Activated T-cell treated with anti-CD3 and anti-CD28 coated beads, Interleukin-2, amount 50 U/mL, for 1 hour (primary cell): ENCODE results near the gene GRAMD4.

Experiments used
- DNase-seq: peaks from one replicate; pipeline ENCODE4 v3.0.0-alpha.2; 2020

The GRAMD4 gene

DNA sequence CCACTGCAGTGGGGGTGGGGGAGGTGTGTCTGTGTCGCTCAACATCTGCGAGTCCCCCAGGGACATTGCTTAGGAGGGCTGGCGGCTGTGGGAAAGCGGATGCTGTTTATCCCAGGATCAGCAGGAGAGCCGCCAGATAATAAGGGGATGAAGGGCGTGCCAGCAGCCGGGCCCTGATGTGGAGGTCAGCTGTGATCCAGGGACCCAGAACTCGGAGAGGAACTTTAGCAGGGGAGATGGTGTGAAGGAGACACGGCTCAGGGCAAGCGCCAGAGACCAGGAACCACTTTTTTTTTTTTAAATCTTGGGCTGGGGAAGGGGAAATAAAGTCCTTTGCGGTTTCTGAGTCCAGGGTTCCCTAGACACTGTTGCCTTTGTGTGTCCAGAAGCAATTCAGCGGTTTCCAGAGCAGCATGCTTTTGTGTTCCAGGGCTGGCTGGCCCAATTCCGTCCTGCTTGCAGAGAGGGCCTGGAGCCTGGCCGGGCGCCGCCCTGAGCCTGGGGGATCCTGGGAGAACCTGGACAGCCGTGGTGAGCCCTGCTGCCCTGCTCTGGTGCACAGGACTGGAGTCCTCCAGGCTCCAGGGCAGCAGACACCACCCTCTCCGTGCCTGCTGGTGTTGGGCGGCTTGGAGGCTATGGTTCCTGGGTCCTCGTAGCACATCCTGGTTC is at the start of gene GRAMD4:
Gene GRAMD4 (plus strand): TSS at position 557 of the 672 bp plus-strand sequence. CDS start 6,414 bp downstream, outside the sequence.
- no peak for DNase-seq

DNA sequence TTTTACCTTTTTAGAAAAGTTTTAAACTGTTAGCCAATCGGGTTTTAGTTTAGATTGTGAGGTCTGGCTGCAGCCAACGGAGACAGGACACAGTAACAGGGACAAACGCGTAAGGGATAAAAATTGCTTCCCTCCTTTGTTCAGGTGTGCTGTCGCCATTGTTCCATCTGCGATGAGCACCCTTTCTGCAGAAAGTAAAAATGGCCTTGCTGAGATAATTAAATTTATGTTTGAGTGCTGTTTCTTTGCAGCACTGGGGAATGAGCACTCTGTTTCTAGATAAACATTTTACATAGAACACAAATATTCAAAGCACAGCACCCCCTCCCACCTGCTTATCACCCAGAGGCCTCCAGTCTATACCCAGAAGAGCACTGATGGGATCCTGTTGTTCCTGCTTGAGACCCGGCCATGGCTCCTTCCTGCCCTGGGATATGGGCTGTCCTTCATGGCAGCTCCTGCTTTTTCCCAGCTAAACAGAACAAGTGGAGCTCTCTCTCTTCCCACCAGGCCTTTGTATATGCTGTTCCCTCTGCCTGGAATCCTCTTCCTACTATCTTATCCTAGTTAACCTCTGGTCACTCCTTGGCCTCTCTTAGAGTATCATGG is 48.4 kb upstream of the GRAMD4 start:
- no peak for DNase-seq

- no peak for DNase-seq
Observed at GRCh38 chr22:46572911-46573780, 47.0 kb upstream of the GRAMD4 start.

- DNase-seq, result no peak
Observed at GRCh38 chr22:46573781-46574437, 46.3 kb upstream of the GRAMD4 start.

DNA sequence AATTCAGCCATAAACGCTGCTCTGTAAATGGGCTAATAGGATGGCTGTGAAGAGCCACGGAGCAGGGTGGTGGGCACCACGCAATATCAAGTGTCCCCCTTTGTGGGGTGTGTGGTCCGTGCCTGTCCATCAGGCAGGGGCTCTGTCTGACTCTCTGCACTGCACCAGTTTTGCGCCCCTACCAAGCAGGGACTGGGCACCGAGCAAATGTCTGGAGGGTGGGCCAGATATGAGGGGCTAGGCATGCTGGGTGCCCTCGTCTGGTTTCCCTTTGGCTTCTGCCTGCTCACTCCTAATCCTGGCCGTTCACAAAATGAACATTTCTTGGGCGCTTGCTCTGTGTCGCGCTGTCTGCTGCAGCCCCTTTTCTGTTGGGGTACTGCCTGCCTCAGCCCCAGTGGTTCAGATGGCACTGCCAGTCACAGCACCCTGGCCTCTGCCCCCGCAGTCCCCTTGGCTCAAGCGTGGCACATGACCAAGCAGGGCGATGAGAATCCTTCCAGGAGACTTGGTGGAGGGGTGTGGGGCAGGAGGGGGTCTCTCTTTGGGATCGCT is 45.7 kb upstream of the GRAMD4 start:
- no peak for DNase-seq

GRCh38 chr22:46574993-46575910 is 44.9 kb upstream of the GRAMD4 start:
- no peak for DNase-seq

GRCh38 chr22:46575911-46576555 is 44.2 kb upstream of the GRAMD4 start:
- DNase-seq, result no peak

DNA sequence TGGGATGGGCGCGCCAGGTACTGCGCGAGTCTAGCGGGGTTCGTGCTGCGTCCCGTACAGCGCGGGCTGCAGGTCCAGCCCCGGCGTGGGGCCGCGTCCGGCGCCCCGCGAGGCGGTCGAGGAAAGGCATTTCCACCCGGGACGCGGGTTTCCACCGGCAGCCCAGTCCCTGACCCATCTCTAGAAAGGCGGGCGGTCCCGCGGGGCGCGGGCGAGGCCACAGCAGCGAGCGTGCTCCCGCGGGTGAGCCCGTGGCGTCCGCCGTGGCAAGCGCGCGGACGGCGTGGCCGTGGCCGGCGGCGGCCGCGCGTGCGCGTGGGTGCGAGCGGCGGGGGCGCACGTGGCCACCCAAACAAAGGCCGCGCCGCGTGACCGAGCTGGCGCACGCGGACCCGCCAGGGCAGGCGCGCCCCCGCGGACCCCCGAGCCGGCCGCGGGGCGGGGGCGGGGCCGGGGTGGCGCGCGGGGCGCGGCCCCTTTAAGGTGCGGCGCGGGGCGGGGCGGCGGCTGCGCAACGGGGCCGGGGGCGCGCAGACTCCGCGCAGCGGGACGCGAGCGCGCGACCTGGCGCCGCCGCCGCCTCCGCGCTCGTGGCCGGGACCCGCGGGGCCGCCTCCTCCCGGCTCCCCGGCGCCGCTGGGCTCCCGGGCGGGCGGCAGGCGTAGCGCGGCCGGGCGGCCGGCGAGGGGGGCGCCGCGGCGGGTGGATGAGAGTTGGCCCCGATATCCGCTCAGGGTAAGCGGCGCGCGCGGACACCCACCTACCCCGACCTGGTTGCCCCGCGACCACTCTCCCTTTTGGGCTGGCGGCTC is 43.4 kb upstream of the GRAMD4 start:
- DNase-seq, result peak; percentile 77

GRCh38 chr22:46577368-46578249 is 42.6 kb upstream of the GRAMD4 start:
- DNase-seq, result peak; percentile 47

DNA sequence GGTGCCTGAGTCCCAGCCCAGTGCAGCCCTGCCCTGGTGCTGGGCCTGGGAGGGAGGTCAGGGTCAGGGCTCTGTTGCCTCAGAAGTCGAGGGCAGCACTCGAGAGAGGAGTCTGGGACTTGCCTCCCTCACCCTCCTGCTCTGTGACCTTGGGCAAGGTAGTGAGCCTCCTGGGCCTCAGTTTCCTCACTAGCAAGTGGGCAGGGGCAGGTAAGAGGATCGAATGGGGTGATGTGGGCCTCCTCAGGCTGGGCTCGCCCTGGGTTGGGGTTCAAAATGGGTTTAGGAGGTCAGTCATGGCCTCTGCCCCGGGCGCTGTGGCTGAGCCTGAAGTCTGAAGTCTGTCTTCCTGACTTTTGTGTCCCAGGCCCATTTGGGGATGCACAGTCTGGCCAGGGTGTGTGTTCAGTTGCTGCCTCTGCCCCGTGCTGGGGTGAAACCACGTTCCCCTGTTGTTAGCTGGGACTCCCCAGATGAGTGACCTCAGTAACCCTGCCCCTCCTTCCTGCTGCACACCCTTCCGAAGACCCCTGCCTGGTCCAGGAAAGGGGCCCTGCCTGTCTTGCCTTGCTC is 41.8 kb upstream of the GRAMD4 start:
- no peak for DNase-seq

DNA sequence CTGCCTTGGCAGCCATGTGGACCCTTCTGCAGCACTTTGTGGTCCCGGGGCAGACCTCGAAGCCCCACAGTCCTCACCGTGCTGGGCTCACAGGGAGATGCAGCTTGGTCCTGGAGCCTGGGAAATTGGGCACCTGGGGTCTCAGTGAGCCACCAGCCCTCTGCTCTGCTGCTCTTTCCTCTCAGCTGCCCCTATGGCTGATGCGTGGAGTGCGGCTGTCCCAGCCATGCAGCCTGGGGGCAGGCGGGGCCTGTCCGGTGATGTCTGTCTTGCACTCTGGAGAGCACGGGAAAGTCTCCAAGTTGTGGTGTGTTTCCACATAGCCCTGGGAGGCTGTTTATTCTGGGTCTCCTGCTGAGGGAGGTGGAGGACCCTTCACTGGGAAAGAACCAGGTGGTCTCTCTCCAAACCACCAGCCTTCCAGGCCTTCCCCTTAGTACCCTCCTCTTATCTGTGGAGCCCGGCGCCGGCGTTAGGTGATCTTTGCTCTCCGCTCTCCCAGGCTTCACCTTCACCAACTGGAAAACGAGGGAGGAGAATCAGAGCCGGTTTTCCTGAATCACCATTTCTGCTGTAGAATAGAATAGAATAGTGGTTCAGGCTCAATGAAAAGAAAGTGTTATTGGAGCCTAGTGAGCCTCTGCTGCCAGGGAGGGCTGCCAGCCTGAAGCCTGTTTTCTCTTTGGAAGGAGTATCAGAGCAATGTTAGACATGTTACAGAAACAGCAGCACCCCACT is 41.2 kb upstream of the GRAMD4 start:
- no peak for DNase-seq

DNA sequence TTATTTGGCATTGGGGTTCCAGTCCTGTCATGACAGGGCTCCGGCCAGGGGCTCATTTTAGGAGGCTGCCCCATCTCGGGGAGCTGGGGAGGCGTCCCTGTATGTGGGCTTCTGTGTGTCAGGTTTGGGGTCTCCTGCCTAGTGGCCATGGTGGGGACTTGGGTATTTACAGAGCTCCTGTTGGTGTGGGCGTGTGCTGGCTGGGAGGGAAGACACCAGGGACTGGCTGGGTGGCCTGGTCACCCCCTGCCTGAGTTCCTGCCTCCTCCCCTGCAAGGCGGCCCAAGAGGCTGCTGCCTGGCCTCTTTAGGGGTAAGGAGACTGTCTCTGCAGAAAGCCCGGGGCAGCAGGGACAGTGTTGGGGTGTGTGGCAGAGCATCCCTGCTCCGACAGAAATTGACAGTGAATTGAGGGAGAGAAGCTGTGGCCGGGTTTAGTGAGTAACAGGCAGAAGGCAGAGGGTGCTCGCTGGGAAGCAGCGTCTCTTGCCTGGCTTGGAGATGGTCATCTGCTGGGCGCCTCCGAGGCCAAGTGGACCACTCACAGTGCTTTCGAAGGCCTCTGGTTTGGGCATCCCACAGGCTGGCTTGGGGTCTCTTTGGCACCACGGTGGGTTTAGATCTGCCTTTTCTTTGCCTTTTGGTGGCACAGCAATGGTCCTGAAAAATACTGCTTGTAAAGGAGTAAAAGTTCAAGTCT is 40.3 kb upstream of the GRAMD4 start:
- no peak for DNase-seq

DNA sequence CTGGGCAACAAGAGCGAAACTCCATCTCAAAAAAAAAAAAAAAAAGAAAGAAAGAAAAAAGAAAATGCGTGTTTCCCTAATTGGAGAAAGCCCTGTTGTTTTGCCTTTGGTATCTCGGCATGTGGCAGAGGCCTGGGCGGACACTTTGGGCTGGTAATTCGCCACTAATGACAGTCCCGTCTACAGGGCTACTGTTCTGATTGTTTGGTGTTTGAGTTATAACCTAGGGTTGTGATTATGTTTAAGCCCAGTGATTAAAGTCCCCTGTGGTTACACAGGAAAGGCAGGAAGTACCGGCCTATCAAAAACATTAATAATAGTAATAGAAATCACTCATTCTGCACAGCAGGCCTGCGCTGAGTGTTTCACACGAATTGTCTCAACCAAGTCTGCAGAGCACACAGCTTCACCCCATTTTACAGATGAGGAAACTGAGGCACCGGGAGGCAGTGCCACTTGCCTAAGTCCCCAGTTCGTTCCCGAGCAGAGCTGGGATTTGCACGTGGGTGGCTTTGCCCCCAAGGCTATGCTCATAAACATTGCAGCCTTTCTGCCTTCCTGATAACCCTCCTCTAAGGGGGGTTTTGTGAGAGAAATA is 39.1 kb upstream of the GRAMD4 start:
- DNase-seq, result no peak

- no peak for DNase-seq
Observed at GRCh38 chr22:46581538-46582244, 38.5 kb upstream of the GRAMD4 start.

GRCh38 chr22:46582281-46582933 is 37.8 kb upstream of the GRAMD4 start:
- DNase-seq, result no peak

DNA sequence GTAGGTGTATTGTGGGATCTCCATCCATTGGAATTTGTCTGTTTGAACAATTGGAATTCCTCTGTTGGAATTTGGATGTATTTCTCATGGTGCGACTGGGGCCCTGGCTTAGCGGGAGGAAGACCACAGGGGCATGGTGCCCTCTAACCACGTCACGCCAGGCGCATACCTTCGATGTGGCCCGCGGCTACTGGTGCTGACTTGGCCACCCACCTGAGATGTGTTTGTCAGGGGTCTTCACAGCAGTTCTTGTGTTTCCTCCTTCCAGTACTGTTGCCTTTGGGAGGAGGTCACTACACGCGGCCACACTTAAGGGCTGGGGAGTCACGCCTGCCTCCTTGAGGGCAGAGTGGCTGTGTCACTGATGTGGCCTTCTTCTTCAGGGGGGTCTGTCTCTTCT is 36.6 kb upstream of the GRAMD4 start:
- DNase-seq, result no peak
